Fibroblast of peridontal ligament (primary cell): ENCODE results near the gene TRNP1.
A peak's percentile ranks its signal among the peaks of the same experiment; 100 is the strongest.

Source experiments
- DNase-seq: peaks from one replicate; pipeline ENCODE4 v3.0.0-alpha.2; 2010; ENCODE audit errors: extremely low read depth

The TRNP1 gene

DNA sequence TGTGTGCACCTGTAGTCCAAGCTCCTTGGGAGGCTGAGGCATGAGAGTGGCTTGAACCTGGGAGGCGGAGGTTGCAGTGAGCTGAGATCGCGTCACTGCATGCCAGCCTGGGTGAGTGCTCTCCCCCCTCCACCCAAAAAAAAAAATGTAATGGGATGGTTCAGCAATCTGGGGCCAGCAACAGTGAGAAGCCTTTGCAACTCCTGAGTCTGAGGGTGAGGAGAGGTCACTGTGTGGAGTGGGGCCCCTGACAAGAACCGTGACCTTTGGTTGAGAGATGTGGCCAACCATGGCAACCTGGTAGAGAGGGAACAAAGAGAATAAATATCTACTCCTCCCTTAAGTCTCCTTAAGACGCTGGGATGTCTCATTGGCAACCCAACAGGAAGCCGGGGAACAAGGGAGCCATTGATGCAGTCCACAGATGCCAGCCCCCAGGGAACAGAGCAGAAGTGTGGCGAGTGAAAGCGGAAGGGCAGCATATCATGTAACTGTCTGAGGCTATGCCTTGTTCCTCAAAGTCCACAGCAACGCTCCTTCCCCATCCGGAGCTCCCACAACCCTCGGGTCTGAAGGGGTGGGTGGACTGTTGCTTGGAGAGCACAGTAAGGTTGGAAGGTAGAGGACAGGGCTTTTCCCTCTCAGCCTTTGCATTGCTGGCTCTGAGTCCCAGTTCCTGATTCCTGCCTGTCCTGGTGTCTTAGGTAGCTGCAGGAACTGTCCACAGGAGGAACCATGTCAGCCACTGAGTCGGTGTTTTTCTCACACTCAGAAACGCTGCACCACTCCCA, 8.3 kb downstream of the TRNP1 start:
- no peak for DNase-seq

DNA sequence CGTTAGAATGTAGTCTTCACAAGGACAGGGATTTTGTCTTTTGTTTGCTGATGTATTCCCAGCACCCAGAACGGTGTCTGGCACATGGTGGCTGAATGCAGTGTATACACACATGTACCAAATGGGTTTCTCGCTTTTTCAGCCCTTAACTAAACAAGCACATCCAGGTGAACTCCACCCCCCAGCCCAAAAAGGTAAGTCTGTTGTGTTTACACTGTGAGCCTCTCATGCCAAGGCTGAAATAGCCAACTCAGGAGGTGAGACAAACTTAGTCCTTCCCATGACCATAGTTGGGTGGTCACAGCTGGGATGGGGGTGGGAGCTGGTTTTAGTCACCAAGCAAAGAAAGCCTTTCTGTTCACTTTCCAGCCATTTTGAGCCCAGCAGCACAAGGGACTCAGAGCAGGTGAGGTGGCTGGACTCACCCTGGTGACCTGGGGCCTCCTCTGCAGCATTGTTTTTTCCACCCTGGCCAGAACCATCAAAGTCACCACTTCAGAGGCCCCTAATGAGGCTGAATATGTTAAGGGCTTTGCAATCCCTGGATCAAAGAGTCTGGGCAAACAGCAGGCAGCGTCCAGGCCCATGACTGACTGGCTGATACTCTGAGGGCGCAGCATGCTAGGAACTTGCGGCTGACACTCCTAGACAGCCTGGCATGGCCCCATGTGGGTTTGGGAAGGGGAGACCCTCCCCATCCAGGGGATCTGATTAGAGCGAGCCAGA, 10.4 kb downstream of the TRNP1 start:
- no peak for DNase-seq

DNA sequence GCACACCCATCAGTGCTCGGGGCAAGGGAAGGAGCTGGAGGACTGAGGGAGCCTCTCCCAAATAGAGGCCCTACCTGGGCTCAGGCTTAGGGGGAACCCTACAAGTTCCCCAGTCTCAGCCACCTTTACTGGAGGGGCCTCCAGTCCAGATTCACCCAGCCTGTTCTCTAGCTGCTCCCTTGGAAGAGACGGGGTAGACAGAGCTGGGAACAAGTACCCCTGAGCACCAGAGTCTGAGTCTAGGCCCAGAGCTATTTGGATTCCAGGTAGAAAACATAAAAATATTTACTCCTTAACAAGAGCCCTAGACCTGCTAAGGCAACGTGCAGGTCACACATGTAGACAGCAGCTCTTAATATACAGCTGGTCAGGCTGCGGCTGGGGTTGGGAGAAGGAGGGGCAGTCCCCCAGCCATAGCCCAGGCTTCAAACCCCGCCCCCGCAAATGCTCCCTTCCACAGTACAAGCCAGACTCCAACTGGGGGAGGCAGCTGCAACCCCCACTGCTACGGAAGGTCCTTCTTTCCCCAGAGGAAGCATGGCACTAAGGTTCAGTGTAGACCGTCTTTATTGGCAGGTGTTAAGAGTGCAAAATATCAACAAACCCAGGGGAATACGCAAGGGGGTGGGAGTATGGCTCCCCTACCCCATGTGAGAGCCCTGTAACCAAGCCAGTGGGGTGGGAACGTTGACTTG, 11.1 kb downstream of the TRNP1 start:
- DNase-seq = no peak

- DNase-seq = no peak
Observed at GRCh38 chr1:27005166-27005530, 11.7 kb downstream of the TRNP1 start.

GRCh38 chr1:27005648-27006496, 12.4 kb downstream of the TRNP1 start:
- no peak for DNase-seq

GRCh38 chr1:27006683-27007082, 13.2 kb downstream of the TRNP1 start:
- no peak for DNase-seq

GRCh38 chr1:27007909-27008582, 14.6 kb downstream of the TRNP1 start:
- no peak for DNase-seq

DNA sequence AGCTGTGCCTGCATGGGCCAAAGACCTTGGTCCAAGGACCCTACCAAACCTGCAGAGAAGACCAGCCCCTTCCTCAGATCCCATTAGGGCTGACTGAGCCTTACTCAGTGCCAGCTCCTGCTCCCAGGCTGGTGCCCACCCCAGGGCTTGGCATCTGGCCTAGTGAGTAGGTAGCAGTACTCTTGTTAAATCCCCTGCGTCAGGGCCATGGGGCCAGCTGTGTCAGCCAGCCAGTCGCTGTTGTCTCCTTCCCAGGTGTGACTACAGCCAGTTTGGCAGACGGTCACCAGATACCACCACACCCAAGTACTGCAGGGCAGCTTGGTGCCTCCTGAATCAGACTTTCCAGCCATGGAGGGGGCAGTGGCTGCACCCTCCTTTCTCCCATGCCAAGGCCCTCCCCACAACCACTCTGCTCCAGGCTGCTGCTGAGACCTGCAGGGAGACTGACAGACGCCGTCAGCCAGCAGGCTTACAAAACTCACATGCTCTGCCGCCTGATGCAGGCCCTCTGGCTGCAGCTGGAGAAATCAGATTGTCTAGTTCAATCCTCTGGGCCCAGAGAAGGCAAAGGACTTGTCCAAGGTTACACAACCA, 16.2 kb downstream of the TRNP1 start:
- no peak for DNase-seq

DNA sequence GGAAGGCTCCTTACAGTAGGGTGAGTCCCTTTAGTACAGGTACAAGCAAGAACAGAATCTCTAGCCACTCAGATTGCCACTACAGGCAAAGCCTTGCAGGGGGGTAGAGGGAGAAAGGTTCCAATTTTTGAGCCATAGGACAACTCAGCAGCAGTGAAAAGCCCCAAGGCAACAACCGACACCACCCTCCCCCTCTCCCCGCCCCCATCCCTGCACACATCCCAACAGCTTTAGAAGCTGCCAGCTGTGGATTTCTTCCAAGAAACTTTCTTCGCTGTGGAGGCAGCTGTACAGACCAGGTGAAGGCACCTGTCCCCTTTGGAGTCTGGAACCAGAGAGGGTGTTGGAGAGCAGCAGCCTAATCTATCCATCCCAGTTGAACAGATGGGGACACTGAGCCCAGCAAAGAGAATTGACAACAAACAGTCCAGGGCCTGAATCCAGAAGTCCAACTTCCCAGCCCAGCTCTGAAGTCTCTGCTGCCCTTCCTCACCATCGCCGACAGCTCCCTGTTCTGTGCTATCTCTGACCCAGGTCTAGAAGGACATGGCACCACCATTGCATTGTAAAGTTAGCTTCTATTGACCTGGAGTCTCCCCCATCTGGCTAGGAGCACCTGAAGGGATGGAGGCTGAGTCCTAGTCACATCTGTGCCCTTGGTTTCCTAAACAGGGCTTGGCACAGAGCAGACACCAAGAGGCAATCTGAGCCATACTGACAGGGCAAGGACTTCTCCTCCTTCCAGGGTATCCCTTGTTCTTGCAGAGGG, 16.9 kb downstream of the TRNP1 start:
- no peak for DNase-seq

DNA sequence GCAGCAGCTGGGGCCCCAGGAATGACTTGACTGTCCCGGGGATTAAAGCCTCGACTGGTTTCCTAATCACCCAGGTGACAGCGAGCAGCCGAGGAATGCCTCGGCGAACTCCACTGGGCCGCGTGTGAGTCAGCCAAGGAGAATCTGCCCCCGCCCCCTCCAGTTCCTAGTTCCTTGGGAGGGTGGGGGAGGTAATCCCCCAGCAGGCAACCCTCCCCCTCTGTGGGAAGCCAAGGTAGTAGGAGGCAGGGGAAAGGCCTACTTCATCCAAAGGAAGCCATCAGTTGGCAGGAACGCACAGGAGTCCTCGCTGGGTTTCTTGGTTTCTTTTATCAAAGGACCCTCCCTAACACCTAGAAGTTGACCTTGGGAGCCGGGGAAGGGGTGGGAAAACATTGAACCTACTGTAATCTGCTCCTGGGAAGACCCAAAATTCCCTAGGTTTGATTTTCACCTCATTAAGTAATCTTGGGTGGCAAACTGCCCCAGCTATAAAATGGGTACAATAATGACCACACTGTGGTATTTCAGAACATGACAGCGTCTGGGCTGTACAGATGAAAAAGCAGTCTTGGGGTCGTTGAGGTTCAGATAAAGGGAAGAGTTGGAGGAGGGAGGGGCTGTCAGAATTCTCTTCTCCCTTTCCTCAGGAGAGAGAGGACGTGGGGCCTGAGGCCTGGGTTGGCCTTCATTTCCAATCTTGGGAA, 17.7 kb downstream of the TRNP1 start:
- peak; percentile 34 for DNase-seq

- DNase-seq = no peak
Observed at GRCh38 chr1:27011976-27012563, 18.6 kb downstream of the TRNP1 start.

DNA sequence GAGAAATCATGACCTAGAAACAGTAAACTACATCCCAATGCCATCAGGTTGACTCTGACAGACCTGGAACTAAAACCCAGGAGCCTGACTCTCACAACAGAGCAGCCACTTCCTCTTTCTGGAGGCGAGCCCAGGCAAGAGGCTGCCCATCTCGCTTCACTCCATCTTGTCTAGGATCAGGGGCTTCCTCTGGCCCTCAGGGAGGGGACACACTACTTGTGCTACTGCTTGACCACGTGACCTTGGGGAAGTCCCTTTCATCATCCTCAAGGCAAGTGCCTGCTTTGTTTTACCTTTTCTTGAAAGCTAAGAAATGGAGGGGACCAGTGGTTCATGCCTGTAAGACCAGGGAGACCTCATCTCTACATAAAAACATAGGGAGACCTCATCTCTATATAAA, 21.8 kb downstream of the TRNP1 start:
- no peak for DNase-seq

GRCh38 chr1:27016376-27016775, 22.9 kb downstream of the TRNP1 start:
- no peak for DNase-seq

DNA sequence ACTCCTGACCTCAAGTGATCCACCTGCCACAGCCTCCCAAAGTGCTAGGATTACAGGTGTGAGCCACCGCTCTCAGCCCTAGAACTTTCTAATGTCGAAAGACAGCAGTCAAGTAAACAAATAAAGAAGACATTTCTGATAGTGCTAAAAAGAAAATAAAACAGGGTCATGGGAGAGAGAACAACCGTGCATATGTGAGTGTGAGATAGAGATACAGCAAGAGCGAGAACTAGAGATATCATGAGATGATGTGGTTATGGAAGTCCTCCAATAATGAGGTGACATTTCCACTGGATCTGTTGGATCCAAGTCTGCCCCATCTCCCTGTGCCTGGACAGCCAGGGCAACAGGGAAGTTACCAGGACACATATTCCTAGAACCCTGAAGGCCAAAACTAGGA, 23.7 kb downstream of the TRNP1 start:
- no peak for DNase-seq

GRCh38 chr1:27018316-27018715, 24.8 kb downstream of the TRNP1 start:
- no peak for DNase-seq

DNA sequence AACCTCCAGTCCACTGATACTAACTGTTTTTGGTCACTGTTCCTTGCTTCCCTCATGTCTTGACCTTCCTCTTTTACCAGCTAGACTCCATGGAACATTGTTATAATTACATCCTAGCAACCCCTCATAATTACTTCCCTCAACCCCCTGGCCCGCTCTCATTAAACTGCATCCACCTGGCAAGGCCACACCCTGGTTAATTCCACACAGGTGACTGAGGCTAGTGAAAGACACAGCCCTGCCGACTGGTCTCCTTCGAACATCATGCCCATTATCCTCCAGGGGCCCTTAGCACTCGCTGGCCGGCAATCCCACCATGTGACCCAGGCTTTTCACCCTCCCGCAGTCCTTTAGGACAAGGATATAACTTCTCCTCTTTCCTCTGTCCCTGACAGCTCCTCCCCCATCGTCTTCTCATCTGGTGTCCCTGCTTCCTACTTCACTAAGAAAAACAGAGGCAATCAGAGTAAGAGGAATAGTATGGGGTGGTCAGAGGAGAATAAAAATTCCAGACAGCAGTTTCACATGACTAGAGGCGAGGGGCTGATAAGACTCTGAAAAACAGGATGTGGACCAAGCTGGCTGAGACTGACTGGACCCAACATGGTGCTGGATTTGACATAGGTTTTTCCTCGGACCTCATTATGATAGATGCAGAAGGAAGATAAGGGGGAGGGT, 28.0 kb downstream of the TRNP1 start:
- DNase-seq = no peak

GRCh38 chr1:27025718-27026117, 32.2 kb downstream of the TRNP1 start:
- DNase-seq = no peak
